Measurements from ENCODE around the gene RGS14.
"Not testable (repeated sequence)": the region's sequence is repeated elsewhere in the genome, so short reads cannot be mapped to it uniquely, and the experiment has no call there.

Gene RGS14

DNA sequence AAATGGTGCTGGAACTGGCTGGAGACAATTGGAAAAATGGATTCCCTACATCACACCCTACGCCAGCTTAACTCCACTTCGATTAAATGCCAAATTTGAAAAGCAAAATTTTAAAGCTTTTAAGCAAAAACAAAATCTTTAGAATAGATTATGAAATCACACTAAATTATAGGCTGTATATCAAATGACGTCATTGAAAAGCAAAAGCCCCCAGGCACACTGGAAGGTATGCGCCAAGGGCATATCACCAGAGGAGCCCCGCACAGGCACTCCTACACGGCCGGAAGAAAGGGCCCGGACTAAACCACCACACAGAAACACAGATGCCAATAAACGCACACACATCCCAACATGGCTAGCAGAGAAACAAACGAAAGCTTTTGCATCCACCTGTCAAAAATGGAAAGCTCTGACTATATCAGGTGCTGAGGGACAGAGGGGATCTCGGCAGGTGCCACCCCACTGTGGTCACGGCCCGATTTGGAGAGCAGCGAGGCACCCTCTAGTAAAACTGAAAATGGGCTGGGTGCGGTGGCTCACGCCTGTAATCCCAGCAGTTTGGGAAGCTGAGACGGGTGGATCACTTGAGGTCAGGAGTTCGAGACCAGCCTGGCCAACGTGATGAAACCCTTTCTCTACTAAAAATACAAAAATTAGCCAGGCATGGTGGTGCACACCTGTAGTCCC lies 29.0 kb upstream of the RGS14 start:
- DNase-seq = no peak

DNA sequence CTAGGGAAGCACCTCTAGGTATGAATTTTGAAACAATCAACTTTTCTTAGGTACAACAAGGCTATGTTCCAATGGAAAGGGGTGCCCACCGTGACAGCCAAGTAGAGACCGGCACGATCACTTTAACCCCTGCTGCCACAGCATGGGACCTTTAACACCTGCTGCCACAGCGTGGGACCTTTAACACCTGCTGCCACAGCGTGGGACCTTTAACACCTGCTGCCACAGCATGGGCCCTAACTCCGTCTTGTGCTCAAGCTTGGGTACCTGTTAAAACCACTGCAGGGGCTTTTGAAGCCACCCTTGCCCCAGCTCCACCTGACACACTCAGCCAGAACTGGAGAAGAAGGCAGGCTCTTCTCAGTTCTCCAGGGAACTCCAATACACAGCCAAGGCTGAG lies 27.8 kb upstream of the RGS14 start:
- DNase-seq = no peak

DNA sequence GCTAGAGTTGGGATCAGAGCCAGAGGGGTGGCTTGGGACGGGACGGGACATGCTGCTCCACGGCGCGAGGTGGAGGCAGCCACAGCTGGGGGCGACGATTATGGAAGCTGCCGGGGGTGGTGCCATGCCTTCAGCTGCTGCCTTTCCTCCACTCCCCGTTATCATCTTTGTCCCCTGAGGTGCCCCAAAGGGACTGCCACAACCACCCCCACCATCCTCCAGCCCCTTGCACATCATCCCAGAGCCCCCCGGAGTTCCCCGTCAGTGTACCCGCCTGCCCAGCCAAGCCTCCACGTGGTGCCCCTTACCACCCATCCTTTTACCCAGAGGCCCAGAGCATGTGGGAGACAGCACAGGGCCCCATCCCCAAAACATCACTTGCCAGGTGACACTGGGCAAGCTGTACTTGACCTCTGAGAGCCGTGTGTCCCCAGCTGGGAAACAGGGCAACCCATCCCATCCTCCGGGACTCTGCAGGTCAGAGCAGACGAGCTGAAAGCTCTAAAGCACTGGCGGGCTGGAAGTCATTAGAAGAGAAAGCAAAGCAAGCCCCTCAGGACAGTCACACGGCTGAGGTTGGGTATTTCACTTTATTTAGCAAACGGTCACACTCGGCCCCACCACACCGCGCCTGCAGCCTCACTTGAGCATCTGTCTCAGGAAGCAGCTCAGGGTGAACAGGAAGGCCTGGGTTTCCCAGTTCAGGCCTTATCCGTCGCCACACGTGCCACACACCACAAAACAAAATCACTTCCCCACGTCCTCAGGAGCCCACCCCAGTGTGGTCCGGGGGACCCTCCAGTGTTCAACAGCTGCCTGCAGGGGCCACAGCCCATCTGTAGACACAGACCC lies 26.5 kb upstream of the RGS14 start:
- no peak for DNase-seq

DNA sequence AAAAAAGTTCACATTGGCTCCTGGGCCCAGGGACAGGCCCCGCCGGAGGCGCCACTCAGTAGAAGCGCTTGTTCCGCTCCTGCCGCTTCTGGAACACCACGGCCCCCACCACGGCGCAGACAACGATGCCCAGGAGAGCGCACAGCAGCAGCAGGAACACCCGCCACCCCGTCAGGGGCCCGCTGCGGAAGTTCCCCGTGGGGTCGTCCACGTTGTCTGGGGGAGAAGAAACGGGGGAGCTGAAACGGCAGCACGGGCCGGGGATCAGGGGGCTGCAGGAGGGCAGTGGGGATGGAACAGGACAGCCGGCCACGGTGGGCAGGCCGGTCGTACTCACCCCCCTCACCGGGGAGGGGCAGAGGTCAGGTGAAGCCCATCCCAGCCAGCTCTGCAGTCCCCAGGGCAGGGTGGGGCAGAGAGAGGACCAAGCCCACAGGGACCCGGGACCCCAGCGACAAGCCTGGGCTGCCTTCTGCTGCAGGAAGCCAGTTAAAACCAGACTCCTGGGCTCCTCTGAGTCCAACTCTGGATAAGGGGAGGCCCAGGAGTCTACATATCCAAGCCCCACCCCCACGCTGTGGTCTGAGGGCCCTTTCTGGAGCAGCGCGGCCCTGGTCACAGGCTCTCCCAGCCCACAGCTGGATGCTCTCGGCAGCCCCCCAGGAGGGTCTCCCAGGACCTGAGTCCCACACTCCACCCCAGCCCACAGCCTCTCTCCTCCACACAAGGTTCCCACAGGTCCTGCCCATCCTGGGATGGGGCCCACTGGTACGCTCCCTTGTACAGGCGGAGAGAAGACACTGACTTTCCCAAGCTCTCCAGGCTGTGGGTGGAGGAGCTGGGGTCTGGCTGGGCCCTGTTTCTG lies 25.5 kb upstream of the RGS14 start:
- DNase-seq = no peak

DNA sequence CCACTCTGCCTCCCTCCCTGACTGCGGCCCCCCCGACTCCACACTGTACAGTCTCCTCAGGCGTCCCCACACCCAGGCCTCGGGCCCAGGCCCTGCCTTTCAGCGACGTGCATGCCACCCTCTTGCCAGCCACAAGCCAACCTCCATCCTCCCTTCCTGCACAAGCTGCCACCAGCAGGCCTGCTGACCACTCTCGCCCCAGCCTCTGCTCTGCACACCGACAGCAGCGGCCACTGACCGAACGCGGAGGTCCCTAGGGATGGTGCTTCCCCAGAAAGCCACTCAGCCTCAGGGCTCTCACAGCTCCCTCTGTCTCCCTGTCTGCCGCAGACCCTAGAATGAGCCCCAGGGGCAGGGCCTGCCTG lies 24.8 kb upstream of the RGS14 start:
- DNase-seq = no peak

DNA sequence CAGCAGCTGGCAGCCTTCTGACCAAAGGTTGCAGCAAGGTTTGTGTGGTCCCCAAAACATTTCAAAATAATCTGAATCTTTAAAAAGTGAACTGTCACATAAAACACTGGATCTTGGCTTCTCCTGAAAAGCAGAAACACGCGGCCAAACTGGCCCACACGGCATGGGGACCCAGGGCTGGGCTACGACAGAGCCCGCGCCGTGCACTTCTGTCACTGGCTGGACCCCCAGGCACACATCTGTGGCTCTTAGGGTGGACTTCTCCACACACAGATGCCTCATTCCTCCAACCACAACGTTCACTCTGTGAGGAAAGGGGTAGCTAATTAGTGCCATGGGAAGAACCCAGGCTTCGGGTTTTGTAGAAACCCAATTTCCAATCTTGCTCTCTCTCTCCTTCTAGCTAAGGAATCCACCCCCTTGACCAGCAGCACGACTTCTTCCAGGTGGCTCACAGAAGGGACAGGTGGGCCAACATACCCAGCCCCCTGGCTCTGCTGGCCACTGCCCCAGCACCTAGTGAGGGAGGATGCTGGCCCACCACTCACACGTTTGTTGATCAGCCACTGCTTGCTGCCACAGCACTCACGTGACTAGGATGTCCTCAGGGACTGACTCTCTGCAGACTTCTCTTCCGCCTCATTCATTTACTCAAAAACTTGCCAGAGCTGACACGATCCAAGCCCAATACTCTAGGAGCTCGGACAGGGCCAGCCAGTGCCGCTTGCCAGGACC lies 24.1 kb upstream of the RGS14 start:
- no peak for DNase-seq

DNA sequence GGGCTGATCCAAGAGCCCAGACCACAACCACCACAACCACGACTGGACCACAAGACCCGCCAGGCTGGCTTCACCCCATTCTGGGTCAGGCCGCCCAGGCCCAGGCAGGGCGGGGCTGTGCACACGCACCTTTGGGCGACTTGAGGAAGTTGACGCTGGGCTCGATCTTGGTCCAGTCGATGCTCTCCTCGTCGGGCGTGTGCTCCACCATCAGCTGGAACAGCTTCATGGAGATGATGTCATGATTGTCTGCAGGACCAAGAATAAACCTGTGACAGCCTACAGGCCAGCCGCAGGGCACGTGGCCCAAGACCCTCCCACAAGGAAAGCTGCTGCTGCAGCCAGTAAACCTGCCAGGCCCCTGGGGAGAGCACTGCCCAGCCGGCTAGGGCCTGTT lies 23.6 kb upstream of the RGS14 start:
- DNase-seq = no peak

DNA sequence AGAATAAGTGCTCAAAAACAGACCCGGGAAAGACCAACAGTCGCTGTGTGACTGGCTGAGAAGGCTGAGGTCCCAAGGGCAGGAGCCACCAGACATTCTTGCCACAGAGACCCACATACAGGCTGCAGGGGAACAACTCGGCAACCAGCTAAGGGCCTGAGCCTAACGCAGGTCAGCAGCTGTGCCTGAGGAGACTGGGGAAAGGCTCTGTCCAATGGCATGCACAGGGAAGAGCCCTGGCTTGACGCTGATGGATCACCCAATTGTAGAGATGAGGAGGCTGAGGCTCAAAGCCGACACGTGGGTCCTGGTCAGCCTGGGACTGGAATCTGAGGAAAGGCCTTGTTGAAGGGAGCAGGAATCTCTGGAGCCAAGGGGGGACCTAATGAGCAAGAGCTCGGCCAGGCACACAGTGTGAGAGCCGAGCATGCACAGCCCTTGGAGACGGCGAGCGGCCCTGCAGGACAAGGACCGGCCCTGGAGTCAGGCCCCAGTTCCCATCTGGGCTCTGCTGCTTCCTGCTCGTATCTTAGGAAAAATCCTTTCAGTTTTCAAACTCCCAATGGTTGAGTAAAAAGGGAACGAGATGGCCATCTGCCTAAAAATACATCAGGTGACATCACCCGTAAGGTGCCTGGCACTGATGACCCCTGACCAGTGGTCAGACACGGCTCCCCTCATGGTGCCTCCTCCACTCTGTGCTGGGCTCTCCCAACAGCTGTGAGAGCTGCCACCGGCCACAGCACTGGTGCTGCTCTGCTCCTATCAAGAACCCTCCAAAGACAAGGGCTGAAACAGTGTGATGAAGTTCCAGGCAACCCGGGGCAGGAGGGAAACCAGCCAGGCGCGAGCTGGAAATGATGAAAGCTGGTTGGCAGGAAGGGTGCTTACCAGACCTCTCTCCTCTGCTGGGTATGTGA lies 22.7 kb upstream of the RGS14 start:
- no peak for DNase-seq

DNA sequence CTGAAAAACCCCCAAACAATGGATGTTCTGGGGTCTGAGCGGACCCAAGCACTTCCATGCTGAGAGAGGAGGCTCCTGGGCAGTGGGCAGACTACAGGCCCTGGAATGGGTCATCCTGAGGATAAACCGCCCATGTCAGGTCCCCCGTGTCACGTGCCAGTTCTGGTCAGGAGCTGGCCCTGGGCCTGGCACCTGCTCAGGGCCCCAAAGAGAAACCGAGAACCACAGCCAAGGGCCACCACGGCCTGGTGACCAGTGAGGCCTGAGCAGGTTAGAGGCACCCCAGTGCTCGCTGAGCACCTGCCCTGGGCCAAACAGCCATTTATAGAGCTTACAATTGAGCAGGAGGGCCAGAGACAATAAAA lies 22.0 kb upstream of the RGS14 start:
- no peak for DNase-seq

DNA sequence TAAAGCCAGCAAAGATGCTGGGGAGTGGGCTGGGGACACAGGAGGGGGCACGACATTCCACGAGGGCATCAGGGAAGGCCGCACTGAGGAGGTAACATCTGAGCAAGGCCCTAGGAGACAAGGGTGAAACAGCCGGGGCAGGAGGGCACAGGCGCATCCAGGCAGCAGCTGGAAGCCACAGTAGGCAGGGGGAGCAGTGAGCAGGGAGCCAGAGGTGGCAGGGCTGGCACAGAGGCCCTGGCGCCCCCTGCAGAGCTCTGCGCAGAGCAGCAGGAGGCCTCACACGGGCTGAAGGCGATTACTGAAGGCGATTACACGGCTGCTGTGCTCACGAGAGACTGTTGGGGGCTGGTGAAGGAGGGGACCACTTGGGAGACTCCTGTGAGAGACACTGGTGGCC lies 21.6 kb upstream of the RGS14 start:
- peak; percentile 9 for DNase-seq

DNA sequence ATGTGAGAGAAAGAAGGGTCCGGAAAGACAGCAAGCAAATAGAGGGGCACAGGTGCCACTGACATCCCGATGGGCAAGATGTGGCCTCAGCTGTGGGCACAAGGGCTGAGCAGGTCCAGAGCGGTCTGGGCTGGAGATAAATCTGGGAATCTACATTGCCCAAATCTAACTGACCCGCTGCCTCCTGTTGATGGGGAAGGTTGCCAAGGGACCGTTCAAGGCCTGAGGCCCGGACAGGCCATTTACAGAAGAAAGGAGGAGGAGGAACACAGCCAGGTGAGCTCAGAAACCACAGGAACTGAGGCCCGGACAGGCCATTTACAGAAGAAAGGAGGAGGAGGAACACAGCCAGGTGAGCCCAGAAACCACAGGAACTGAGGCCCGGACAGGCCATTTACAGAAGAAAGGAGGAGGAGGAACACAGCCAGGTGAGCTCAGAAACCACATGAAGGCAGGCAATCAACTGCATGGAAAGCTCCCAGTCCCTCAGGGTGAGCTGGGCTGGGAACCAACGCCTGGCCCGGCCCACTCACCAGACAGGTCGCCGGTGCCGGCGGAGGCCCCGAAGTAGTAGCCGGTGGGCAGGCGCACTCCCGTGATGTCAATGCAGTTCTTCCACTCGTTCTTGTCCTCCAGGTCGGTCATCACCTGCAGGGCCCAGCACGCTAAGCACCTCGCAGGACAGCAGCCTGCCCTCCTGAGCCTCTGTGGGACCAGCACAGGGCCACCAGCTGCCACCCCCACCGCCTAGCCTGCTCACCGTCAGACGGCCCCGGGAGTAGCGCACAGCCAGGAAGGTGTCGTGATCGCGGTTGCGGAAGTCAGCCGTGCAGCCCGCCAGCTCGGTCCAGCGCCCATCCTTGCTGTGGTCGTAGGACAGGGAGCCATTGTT lies 20.9 kb upstream of the RGS14 start:
- DNase-seq = no peak

DNA sequence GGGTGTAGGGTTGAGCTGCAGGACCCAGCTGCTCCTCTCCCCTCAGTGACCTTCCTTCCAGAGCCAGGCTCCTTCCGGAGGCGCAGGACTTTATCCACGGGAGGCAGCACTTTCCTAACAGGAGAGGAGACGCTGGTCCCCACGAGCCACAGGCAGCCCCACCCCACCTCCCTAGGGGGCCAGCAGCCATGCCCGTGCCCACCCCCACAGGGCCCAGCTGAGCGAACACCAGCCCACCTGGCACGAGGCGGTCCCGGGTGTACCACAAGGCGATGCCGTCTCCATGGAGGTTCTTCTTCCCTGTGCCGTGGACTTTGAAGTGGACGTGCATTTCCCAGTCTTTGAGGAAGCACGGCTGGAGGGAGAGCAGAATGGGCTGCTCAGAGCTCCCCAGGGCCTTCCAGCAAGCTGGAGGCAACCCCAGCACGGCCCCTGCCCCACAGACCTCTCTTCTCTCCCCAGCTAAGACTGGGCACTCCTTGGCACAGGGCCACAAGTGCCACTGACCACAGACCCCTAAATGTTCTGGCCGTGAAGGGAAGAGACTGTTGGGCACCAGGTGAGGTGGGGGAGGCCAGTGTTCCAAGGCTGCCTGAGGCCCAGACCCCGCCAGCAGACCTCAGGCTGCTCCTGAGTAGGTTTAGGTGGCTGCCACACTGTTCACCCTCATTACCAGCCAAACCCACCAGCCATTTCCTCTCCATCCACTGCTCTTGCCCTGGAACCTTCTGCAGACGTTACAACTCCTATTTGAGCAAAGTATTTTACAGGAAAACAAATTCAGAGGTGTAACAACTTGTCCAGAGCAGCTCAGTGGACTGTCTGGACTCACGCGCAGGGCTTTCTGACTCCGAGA lies 19.2 kb upstream of the RGS14 start:
- no peak for DNase-seq

DNA sequence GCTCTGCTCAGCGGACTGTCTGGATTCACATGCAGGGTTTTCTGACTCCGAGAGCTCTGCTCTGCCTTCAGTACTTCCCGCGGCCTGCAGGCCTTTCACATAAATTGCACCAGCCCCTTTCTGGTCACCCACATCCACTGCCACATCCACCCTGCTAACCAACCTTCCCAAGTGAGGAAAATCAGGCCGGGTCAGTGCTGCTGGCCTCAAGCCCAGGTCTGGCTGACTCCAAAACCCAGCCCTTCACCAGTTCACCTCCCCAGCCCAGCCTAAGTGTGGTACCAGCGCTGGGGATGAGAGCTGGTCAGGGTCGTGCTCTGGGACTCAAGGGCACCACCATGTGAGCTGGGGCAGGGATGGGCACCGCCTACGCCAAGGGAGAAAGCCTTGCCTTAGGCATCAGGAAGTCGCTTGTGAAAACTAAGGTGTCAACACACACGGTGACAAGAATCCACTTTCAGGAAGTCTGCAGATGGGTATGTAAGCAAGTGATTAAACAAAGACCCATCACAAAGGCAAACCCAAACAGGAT lies 18.6 kb upstream of the RGS14 start:
- DNase-seq = no peak

DNA sequence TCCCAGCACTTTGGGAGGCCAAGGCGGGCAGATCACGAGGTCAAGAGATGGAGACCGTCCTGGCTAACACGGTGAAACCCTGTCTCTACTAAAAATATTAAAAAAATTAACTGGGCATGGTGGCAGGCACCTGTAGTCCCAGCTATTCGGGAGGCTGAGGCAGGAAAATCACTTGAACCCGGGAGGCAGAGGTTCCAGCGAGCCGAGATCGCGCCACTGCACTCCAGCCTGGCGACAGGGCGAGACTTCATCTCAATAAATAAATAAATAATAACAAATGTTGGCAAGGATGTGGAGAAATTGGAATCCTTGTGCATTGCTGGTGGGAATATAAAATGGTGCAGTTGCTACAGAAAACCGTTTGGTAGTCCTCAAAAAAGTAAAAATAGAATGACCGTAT lies 14.7 kb upstream of the RGS14 start:
- not testable (repeated sequence) for DNase-seq

DNA sequence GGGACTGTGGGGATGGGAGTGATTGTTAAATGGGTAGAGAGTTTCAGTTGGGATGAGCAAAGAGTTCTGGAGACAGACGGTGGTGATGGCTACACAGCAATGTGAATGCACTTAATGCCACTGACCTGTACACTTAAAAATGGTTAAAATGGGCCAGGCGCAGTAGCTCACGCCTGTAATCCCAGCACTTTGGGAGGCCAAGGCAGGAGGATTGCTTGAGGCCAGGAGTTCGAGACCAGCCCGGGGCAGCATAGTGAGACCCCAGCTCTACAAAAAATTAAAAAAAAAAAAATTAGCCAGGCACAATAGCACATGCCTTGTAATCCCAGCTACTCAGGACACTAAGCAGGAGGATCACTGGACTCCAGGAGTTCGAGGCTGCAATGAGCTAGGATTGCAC lies 13.9 kb upstream of the RGS14 start:
- DNase-seq = no peak

DNA sequence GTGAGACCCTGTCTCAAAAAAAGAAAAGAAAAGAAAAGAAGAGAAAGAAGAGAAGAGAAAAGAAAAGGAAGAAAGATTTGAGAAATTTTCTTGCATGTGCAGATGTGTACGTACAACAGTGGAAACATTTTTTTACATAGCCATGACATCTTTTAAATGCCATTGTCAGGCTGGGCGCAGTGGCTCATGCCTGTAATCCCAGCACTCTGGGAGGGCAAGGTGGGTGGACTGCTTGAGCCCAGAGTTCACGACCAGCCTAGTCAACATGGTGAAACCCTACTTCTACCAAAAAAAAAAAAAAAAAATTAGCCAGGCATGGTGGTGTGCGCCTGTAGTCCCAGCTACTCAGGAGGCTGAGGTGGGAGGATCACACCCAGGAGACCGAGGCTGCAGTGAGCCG lies 12.8 kb upstream of the RGS14 start:
- DNase-seq = no peak

DNA sequence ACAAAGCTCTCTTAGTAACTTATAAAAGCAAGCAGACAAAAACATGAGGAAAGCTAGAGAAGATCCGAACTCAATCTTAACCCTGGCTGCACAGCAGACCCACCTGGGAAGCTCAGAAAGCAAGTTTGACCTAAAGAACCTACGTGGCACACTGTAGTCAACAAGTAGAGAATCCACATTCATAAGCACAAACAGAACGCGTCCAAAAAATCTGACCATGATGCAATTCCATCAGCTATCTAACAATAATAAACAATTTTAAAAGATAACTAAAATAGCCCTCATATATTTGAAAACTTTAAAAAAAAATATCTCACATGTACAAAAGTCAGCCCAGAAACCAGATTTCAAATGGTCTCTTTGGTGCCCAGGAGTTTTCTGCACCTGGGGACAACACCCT lies 10.9 kb upstream of the RGS14 start:
- DNase-seq = no peak

DNA sequence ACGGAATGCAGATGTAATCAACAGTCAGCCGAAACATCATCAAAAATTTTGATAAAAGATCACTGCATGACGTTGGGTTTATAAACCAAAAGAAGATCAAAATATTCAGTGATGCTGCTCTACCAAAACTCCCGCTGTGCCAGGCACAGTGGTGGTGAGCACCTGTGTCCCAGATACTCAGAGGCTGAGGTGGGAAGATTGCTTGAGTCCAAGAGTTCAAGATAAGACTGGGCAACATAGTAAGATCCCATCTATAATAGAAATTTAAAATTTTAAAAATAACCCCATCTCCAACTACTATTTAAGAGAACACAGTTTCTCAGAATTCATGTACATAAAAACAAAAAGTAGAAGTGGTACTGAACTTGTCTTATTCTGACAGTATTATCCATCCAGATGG lies 10.0 kb upstream of the RGS14 start:
- DNase-seq = no peak

DNA sequence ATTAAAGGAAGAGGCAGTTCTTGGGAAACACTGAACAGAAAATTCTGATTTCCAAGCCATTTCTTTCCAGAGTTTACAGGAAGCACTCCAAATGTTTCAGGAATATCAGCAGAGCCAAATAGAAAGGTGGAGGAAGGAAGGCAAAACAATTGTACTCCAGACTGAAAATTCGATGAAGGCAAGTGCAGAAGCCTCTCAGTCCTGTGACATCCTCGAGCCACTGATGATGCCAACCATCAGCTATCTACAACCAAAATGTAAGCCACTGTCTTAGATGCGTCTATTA lies 8.4 kb upstream of the RGS14 start:
- DNase-seq = no peak

DNA sequence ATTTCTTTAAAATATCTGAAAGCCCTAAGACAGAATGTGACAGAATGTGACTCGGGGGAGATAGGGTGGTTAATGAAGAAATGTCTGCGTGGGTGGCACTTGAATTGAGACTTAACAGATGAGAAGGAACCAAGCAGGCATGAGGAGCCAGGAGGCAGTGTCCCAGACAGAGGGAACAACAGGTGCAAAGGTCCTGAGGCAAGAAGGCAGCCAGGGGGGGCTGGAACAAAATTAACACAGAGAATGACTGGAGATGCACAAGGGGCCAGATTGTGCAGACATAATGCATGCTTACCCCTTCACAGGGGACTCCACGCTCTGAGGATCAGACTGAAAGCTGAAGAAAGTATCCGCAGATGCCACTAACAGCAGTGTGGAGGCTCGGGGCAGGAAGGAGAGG lies 8.0 kb upstream of the RGS14 start:
- no peak for DNase-seq

All from HCEC 1CT (cell line).